ENCODE data around the gene PLSCR5.

PLSCR5 gene

DNA sequence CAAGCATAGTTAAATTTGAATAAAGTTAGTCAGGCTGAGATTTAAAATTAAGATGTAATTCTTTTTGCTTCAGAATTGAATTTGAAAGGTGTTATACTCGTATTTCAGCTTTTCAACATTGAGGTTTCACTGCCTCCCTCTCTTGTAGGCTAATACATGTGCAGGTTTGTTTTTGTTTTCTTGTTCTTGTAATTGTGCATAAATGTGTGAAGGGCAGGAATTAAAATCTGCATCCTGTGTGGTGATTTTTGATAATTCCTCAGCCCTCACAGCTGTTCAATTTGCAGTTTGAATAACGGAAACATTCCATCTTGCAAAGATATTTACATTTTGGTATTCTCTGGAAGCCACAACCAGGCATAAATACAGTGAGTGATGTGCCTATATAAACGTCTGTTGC lies 35.8 kb downstream of the PLSCR5 start:
- Histone ChIP-seq H3K27me3 (replicated peaks) (no peaks in the 10 kb centered on the region), H3K36me3 (replicated peaks) (no peaks in the 10 kb centered on the region), H3K27ac (no peak overlapping the region), H3K4me3 (ENCODE audit: low read depth, low read length) (no peak overlapping the region)
- in situ Hi-C loops (cut with HindIII; ENCODE audit: low pct_ligation_motif_present, low sequenced_read_pairs), result no loop called here
- TF ChIP-seq, protein P1, sequence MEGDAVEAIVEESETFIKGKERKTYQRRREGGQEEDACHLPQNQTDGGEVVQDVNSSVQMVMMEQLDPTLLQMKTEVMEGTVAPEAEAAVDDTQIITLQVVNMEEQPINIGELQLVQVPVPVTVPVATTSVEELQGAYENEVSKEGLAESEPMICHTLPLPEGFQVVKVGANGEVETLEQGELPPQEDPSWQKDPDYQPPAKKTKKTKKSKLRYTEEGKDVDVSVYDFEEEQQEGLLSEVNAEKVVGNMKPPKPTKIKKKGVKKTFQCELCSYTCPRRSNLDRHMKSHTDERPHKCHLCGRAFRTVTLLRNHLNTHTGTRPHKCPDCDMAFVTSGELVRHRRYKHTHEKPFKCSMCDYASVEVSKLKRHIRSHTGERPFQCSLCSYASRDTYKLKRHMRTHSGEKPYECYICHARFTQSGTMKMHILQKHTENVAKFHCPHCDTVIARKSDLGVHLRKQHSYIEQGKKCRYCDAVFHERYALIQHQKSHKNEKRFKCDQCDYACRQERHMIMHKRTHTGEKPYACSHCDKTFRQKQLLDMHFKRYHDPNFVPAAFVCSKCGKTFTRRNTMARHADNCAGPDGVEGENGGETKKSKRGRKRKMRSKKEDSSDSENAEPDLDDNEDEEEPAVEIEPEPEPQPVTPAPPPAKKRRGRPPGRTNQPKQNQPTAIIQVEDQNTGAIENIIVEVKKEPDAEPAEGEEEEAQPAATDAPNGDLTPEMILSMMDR (IDR thresholded peaks at IDR 0.05; ENCODE audit: low read depth, low read length, missing control alignments), result no peak
- DNase-seq, result no peak

DNA sequence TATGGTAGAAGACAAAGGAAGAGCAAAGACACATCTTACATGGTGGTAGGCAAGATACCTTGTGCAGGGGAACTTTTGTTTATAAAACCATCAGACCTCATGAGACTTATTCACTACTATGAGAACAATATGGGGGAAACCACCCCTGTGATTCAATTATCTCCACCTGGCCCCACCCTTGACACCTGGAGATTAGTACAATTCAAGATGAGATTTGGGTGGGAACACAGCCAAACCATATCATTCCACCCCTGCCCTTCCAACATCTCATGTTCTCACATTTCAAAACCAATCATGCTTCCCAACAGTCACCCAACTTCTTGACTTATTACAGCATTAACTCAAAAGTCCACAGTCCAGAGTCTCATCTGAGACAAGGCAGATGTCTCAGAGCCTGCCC lies 39.0 kb downstream of the PLSCR5 start:
- Histone ChIP-seq H3K36me3 (replicated peaks) (no peaks in the 10 kb centered on the region), H3K27me3 (replicated peaks) (no peaks in the 10 kb centered on the region), H3K4me3 (ENCODE audit: low read depth, low read length) (no peak overlapping the region), H3K27ac (no peak overlapping the region)
- TF ChIP-seq, protein P1 (IDR thresholded peaks at IDR 0.05; ENCODE audit: low read depth, low read length, missing control alignments), result no peak
- in situ Hi-C loops (cut with HindIII; ENCODE audit: low pct_ligation_motif_present, low sequenced_read_pairs), result no loop called here
- DNase-seq, result no peak

DNA sequence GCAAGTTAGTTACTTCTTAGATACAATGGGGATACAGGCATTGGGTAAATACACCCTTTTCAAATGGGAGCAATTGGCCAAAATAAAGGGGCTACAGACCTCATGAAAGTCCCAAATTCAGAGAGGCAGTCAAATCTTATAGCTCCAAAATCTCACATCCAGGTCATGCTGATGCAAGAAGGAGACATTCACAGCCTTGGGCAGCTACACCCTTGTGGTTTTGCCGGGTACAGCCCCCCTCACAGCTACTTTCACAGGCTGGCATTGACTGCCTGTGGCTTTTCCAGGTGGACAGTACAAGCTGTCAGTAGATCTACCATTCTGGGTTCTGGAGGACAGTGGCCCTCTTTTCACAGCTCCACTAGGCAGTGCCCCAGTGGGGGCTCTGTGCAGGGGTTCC lies 43.3 kb downstream of the PLSCR5 start:
- H3K4me3 ChIP-seq (ENCODE audit: low read depth, low read length), result no peak overlapping the region
- H3K27ac ChIP-seq, result no peak overlapping the region
- TF ChIP-seq, protein P1 (IDR thresholded peaks at IDR 0.05; ENCODE audit: low read depth, low read length, missing control alignments), result no peak
- in situ Hi-C loops (cut with HindIII; ENCODE audit: low pct_ligation_motif_present, low sequenced_read_pairs), result no loop called here
- no peak for DNase-seq
- no peaks in the 10 kb centered on the region for H3K36me3 ChIP-seq (replicated peaks)
- no peaks in the 10 kb centered on the region for H3K27me3 ChIP-seq (replicated peaks)

DNA sequence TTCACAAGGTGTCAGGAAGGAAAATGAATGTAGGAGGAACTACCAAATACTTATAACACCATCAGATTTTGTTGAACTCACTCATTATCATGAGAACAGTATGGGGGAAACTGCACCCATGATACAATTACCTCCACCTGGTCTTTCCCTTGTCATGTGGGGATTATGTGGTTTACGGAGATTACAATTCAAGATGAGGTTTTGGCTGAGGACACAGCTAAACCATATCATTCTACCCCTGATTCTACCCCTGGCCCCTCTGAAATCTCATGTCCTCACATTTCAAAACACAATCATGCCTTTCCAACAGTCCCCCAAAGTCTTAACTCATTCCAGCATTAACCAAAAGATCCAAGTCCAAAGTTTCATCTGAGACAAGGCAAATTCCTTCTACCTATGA lies 43.7 kb downstream of the PLSCR5 start:
- TF ChIP-seq, protein P1 (IDR thresholded peaks at IDR 0.05; ENCODE audit: low read depth, low read length, missing control alignments), result no peak
- no peak for DNase-seq
- no peaks in the 10 kb centered on the region for H3K36me3 ChIP-seq (replicated peaks)
- H3K4me3 ChIP-seq (ENCODE audit: low read depth, low read length), result no peak overlapping the region
- no peak overlapping the region for H3K27ac ChIP-seq
- in situ Hi-C loops (cut with HindIII; ENCODE audit: low pct_ligation_motif_present, low sequenced_read_pairs), result no loop called here
- H3K27me3 ChIP-seq (replicated peaks), result no peaks in the 10 kb centered on the region

DNA sequence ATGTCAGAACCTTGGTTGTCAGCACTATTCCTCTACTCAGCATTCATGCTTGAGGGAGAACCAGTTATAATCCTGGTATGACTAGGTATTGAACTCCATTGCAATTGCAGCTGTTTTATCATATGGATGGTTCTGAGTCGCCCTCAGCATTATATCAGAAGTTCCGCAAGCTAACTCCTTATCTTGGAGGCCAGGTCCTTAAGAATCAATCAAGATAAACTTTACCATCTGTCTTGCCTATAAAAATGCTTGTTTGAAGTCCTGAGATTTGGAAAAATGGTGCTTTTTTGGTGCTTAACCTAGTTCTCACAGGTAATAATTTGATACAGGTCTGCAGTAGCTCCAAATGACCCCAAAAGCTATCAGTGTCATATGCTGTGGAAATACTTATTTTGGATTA lies 44.5 kb downstream of the PLSCR5 start:
- in situ Hi-C loops (cut with HindIII; ENCODE audit: low pct_ligation_motif_present, low sequenced_read_pairs), result no loop called here
- TF ChIP-seq, protein P1 (IDR thresholded peaks at IDR 0.05; ENCODE audit: low read depth, low read length, missing control alignments), result no peak
- Histone ChIP-seq H3K4me3 (ENCODE audit: low read depth, low read length) (no peak overlapping the region), H3K36me3 (replicated peaks) (no peaks in the 10 kb centered on the region), H3K27me3 (replicated peaks) (no peaks in the 10 kb centered on the region), H3K27ac (no peak overlapping the region)
- DNase-seq, result no peak

DNA sequence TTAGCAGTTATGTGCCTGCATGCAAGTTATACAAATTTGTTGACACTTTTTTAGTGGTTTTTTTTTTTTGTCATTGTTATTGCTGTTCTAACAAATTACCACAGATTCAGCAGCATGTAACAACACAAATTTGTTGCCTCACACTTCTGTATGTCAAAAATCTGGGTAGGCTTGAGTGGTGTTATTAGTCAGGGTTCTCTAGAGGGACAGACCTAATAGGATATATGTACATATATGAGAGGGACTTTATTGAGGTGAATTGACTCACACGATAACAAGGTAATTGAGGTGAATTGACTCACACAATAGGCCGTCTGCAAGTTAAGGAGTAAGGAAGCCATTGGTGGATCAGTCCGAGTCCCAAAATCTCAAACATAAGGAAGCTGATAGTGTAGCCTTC lies 45.8 kb downstream of the PLSCR5 start:
- H3K4me3 ChIP-seq (ENCODE audit: low read depth, low read length), result no peak overlapping the region
- DNase-seq, result no peak
- TF ChIP-seq, protein P1 (IDR thresholded peaks at IDR 0.05; ENCODE audit: low read depth, low read length, missing control alignments), result no peak
- no peaks in the 10 kb centered on the region for H3K36me3 ChIP-seq (replicated peaks)
- in situ Hi-C loops (cut with HindIII; ENCODE audit: low pct_ligation_motif_present, low sequenced_read_pairs), result no loop called here
- H3K27ac ChIP-seq, result no peak overlapping the region
- no peaks in the 10 kb centered on the region for H3K27me3 ChIP-seq (replicated peaks)

Data from brain microvascular endothelial cell (primary cell).